ENCODE results near the gene GNLY. TPM values are rescaled to one million over a fixed set of nuclear protein-coding genes. Genes with fewer than 3 reads are reported as not detected.

Gene GNLY
- total and polyA plus RNA-seq, 2 of the 13 experiments (the other 11 are each of a cell fraction or from before 2014, with no cell fraction given), result not detected

DNA sequence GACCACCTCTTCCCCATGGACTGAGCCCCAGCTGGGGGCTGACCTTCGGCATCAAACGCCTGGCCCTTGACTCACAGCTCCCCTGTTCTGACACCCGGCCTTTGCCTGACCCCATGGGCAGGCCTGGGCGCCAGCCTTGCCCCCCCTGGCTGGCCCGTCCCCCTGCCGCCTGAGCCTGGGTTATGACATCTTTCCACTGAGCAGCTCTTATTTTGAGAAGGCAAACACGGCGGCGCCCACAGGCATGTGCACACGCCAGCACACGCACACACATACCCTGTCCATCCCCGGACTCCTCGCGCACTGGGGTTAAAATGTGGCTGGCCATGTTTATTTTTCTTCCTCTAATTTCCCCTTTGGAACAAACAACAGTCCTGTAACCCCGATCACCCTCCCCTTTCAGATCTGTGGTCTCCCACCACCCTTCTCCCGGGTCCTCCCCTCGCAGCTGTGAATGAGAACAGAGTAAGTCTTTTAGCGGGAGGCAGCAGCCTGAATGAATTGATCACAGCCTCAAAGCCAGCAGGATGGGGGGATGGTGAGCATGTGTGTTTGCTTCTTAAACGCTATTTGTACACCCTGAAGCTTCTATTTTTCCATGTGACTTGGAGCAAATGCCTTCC lies 47.8 kb downstream of the GNLY start (continued):
- TF ChIP-seq, protein P1, sequence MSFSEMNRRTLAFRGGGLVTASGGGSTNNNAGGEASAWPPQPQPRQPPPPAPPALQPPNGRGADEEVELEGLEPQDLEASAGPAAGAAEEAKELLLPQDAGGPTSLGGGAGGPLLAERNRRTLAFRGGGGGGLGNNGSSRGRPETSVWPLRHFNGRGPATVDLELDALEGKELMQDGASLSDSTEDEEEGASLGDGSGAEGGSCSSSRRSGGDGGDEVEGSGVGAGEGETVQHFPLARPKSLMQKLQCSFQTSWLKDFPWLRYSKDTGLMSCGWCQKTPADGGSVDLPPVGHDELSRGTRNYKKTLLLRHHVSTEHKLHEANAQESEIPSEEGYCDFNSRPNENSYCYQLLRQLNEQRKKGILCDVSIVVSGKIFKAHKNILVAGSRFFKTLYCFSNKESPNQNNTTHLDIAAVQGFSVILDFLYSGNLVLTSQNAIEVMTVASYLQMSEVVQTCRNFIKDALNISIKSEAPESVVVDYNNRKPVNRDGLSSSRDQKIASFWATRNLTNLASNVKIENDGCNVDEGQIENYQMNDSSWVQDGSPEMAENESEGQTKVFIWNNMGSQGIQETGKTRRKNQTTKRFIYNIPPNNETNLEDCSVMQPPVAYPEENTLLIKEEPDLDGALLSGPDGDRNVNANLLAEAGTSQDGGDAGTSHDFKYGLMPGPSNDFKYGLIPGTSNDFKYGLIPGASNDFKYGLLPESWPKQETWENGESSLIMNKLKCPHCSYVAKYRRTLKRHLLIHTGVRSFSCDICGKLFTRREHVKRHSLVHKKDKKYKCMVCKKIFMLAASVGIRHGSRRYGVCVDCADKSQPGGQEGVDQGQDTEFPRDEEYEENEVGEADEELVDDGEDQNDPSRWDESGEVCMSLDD (CRISPR knock-in tag; IDR thresholded peaks at IDR 0.05; ENCODE audit: borderline replicate concordance), result peak; percentile 36; the same call in 1 of the 2 replicates
- TF ChIP-seq ZNF382 (CRISPR knock-in tag; IDR thresholded peaks at IDR 0.05; ENCODE audit: borderline replicate concordance), result no peak
- TF ChIP-seq CC2D1A (CRISPR knock-in tag; IDR thresholded peaks at IDR 0.05), result no peak
- TF ChIP-seq, protein P2, sequence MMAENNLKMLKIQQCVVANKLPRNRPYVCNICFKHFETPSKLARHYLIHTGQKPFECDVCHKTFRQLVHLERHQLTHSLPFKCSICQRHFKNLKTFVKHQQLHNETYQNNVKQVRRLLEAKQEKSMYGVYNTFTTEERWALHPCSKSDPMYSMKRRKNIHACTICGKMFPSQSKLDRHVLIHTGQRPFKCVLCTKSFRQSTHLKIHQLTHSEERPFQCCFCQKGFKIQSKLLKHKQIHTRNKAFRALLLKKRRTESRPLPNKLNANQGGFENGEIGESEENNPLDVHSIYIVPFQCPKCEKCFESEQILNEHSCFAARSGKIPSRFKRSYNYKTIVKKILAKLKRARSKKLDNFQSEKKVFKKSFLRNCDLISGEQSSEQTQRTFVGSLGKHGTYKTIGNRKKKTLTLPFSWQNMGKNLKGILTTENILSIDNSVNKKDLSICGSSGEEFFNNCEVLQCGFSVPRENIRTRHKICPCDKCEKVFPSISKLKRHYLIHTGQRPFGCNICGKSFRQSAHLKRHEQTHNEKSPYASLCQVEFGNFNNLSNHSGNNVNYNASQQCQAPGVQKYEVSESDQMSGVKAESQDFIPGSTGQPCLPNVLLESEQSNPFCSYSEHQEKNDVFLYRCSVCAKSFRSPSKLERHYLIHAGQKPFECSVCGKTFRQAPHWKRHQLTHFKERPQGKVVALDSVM (CRISPR knock-in tag; IDR thresholded peaks at IDR 0.05), result no peak
- no peak for TF ChIP-seq ZNF460 (CRISPR knock-in tag; IDR thresholded peaks at IDR 0.05; ENCODE audit: borderline replicate concordance)
- no peak for TF ChIP-seq CENPX (CRISPR knock-in tag; IDR thresholded peaks at IDR 0.05)
- no peak for TF ChIP-seq CCAR2 (optimal IDR thresholded peaks at IDR 0.05; ENCODE audit: low read depth, low read length)
- TF ChIP-seq RBAK (CRISPR knock-in tag; IDR thresholded peaks at IDR 0.05), result no peak
- TF ChIP-seq MIXL1 (CRISPR knock-in tag; IDR thresholded peaks at IDR 0.05), result no peak
- TF ChIP-seq ZNF264 (CRISPR knock-in tag; IDR thresholded peaks at IDR 0.05), result no peak
- TF ChIP-seq SIN3A (IDR thresholded peaks at IDR 0.05; ENCODE audit: borderline replicate concordance, low read depth, low read length), result 0 out of 2 replicates have a peak, but pooled peaks have one; percentile 21
- no peak for TF ChIP-seq NCOA2 (CRISPR knock-in tag; IDR thresholded peaks at IDR 0.05)
- no peak for TF ChIP-seq KDM4B (CRISPR knock-in tag; IDR thresholded peaks at IDR 0.05)
- TF ChIP-seq, protein P3, sequence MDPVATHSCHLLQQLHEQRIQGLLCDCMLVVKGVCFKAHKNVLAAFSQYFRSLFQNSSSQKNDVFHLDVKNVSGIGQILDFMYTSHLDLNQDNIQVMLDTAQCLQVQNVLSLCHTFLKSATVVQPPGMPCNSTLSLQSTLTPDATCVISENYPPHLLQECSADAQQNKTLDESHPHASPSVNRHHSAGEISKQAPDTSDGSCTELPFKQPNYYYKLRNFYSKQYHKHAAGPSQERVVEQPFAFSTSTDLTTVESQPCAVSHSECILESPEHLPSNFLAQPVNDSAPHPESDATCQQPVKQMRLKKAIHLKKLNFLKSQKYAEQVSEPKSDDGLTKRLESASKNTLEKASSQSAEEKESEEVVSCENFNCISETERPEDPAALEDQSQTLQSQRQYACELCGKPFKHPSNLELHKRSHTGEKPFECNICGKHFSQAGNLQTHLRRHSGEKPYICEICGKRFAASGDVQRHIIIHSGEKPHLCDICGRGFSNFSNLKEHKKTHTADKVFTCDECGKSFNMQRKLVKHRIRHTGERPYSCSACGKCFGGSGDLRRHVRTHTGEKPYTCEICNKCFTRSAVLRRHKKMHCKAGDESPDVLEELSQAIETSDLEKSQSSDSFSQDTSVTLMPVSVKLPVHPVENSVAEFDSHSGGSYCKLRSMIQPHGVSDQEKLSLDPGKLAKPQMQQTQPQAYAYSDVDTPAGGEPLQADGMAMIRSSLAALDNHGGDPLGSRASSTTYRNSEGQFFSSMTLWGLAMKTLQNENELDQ (CRISPR knock-in tag; IDR thresholded peaks at IDR 0.05; ENCODE audit: borderline replicate concordance), result no peak
- TF ChIP-seq ZNF570 (CRISPR knock-in tag; IDR thresholded peaks at IDR 0.05; ENCODE audit: borderline replicate concordance), result no peak
- no peak for TF ChIP-seq ZNF790 (CRISPR knock-in tag; IDR thresholded peaks at IDR 0.05; ENCODE audit: borderline replicate concordance)
- TF ChIP-seq MATR3 (CRISPR knock-in tag; IDR thresholded peaks at IDR 0.05), result no peak
- TF ChIP-seq ZNF766 (CRISPR knock-in tag; IDR thresholded peaks at IDR 0.05; ENCODE audit: borderline replicate concordance), result no peak
- TF ChIP-seq, protein P4, sequence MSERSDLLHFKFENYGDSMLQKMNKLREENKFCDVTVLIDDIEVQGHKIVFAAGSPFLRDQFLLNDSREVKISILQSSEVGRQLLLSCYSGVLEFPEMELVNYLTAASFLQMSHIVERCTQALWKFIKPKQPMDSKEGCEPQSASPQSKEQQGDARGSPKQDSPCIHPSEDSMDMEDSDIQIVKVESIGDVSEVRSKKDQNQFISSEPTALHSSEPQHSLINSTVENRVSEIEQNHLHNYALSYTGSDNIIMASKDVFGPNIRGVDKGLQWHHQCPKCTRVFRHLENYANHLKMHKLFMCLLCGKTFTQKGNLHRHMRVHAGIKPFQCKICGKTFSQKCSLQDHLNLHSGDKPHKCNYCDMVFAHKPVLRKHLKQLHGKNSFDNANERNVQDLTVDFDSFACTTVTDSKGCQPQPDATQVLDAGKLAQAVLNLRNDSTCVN (CRISPR knock-in tag; IDR thresholded peaks at IDR 0.05; ENCODE audit: borderline replicate concordance), result no peak
- TF ChIP-seq, protein P5, sequence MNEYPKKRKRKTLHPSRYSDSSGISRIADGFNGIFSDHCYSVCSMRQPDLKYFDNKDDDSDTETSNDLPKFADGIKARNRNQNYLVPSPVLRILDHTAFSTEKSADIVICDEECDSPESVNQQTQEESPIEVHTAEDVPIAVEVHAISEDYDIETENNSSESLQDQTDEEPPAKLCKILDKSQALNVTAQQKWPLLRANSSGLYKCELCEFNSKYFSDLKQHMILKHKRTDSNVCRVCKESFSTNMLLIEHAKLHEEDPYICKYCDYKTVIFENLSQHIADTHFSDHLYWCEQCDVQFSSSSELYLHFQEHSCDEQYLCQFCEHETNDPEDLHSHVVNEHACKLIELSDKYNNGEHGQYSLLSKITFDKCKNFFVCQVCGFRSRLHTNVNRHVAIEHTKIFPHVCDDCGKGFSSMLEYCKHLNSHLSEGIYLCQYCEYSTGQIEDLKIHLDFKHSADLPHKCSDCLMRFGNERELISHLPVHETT (CRISPR knock-in tag; conservative IDR thresholded peaks at IDR 0.05), result no peak
